Bronchial epithelial cell (primary cell): ENCODE data around the gene ZNF554. TPM values are rescaled to one million over a fixed set of nuclear protein-coding genes. Genes with fewer than 3 reads are reported as not detected.

Source experiments
- DNase-seq: peaks from one replicate; pipeline ENCODE4 v3.0.0-alpha.2; 2010; ENCODE audit warnings: low read depth
- FAIRE-seq: peaks from 2 replicates; lab custom pipeline; 2011; peaks lifted over from hg19 to GRCh38; lab: Jason Lieb, UNC
- H3K27me3 ChIP-seq: 2 replicates; pipeline ENCODE4 v1.5.1; 2011; ENCODE audit warnings: low read length; ENCODE audit not compliant: control insufficient read depth, insufficient read depth
- H3K36me3 ChIP-seq: 2 replicates; pipeline ENCODE4 v1.5.1; 2011; ENCODE audit warnings: low read length; ENCODE audit not compliant: control insufficient read depth, insufficient read depth
- H3K4me3 ChIP-seq: 2 replicates; pipeline ENCODE4 v1.5.1; 2011; ENCODE audit warnings: mild to moderate bottlenecking, low read depth, low read length, control low read depth
- CTCF ChIP-seq: IDR thresholded peaks from 2 replicates; pipeline ENCODE4 v1.5.1; 2011; ENCODE audit warnings: mild to moderate bottlenecking, moderate library complexity, low read length, control low read depth, inconsistent platforms; ENCODE audit not compliant: insufficient read depth, severe bottlenecking
- total RNA-seq: library from RNA; depleted of rRNA; stranded (reverse); fragments of >200 nt; gene quantifications from 2 replicates; pipeline ENCODE4 v1.2.1, GENCODE V29; 2014

Gene ZNF554
- total RNA-seq, 1 donor from 2014 or later, result 3.9 TPM

GRCh38 chr19:2812414-2813234, 7.0 kb upstream of the ZNF554 start:
- FAIRE-seq (no peak), DNase-seq (no peak)
- Histone ChIP-seq H3K4me3 (no peak overlapping the region), H3K36me3 (peaks cover 18% of the 10 kb centered on the region), H3K27me3 (no peaks in the 10 kb centered on the region)
- no peak for TF ChIP-seq CTCF

- DNase-seq, result no peak
- Histone ChIP-seq H3K27me3 (no peaks in the 10 kb centered on the region), H3K36me3 (peaks cover 16% of the 10 kb centered on the region), H3K4me3 (no peak overlapping the region)
- TF ChIP-seq CTCF, result no peak
- no peak for FAIRE-seq
These were observed 6.2 kb upstream of the ZNF554 start for GRCh38 chr19:2813235-2814160.

- Histone ChIP-seq H3K27me3 (no peaks in the 10 kb centered on the region), H3K4me3 (no peak overlapping the region), H3K36me3 (peaks cover 16% of the 10 kb centered on the region)
- FAIRE-seq (no peak), DNase-seq (no peak)
- TF ChIP-seq CTCF, result no peak
These were observed 5.2 kb upstream of the ZNF554 start for GRCh38 chr19:2814426-2814825.

GRCh38 chr19:2815191-2815614, 4.5 kb upstream of the ZNF554 start:
- Histone ChIP-seq H3K36me3 (peaks cover 13% of the 10 kb centered on the region), H3K4me3 (no peak overlapping the region), H3K27me3 (no peaks in the 10 kb centered on the region)
- DNase-seq (no peak), FAIRE-seq (no peak)
- TF ChIP-seq CTCF, result no peak

- no peaks in the 10 kb centered on the region for H3K27me3 ChIP-seq
- DNase-seq (no peak), FAIRE-seq (no peak)
- H3K4me3 ChIP-seq, result no peak overlapping the region
- H3K36me3 ChIP-seq, result peaks cover 11% of the 10 kb centered on the region
- TF ChIP-seq CTCF, result no peak
These were observed 3.7 kb upstream of the ZNF554 start for GRCh38 chr19:2815923-2816322.
